Measurements from ENCODE around the gene ASCC1. TPM values are rescaled to one million over a fixed set of nuclear protein-coding genes. Genes with fewer than 3 reads are reported as not detected.
A peak's percentile ranks its signal among the peaks of the same experiment; 100 is the strongest.

Gene ASCC1
- total and polyA plus RNA-seq, 2 experiments from 2014 or later: 25.2 to 30.0 TPM

DNA sequence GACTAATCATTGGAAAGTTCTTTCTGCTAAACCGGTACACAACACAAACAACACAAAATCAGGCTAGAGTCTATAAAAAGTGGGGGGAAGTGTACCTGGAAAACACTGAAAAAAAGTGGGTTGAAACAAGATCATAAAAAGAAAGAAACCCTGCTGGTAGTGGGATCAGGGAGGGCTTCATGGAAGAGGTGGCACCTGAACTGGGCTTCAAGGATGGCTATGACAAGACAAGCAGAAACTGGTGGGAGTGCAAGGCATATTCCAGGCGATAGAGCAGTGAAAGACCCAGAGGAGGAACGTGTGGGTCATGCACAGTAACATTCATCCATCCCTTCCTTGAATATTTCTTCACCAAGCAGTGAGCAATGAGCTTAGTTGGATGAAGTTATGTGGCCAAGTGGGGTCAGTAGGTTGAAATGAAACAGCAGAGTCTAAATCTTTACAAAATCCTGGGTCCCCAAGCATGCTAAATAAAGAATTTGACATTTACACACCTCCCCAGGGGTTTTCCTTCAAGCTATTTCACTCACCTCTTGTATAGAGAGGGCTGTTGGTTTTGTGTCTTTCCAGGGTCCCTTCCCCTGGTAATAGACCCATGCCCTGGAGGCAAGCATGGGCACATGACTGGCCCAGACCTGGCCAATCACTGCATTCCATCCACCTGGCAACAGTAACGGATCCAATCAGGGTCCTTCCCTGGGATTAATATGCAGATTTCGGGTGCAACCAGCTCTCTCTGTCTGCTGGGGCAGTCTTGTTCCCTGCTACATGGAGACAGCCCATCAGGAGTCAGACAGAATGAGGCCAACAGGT is 165.9 kb downstream of the ASCC1 start:
- H3K36me3 ChIP-seq (ENCODE audit: low read depth): no peaks in the 10 kb centered on the region
- H3K4me3 ChIP-seq: no peak overlapping the region
- no peak overlapping the region for H3K27ac ChIP-seq
- no peaks in the 10 kb centered on the region for H3K27me3 ChIP-seq (replicated peaks; ENCODE audit: insufficient read depth)
- no peak overlapping the region for H3K4me2 ChIP-seq (ENCODE audit: unreplicated experiment)
- H3K4me1 ChIP-seq (ENCODE audit: insufficient read depth): peaks cover 3% of the 10 kb centered on the region; the same call in 1 of the 2 replicates
- H3K79me2 ChIP-seq (ENCODE audit: insufficient read depth): no peaks in the 10 kb centered on the region
- in situ Hi-C loops (cut with MboI): loop anchor here (5.0 kb wide), 1 partner anchor 103 kb away; no protein-coding TSS in a partner anchor
- H3K9ac ChIP-seq: no peak overlapping the region
- WGBS, 2 experiments (ENCODE audit: low coverage in 1 of 2, low lambda C conversion rate in 2 of 2, missing lambda C conversion rate in 2 of 2): 70 to 73% methylated on average over 5 of the region's 5 CpGs
- no peaks in the 10 kb centered on the region for H3F3A ChIP-seq (ENCODE audit: insufficient read depth)
- no peak overlapping the region for H2AFZ ChIP-seq
- H3K9me2 ChIP-seq (ENCODE audit: insufficient read depth): no peaks in the 10 kb centered on the region
- DNase-seq: peak; percentile 18
- no peaks in the 10 kb centered on the region for H4K20me1 ChIP-seq (ENCODE audit: insufficient read depth)
- TF ChIP-seq EZH2phosphoT487 (IDR thresholded peaks at IDR 0.05; ENCODE audit: insufficient read depth, low read depth) (no peak), EZH2 (IDR thresholded peaks at IDR 0.05; ENCODE audit: insufficient read depth, poor library complexity, severe bottlenecking) (no peak)
- no peaks in the 10 kb centered on the region for H3K9me3 ChIP-seq (ENCODE audit: low read depth)

DNA sequence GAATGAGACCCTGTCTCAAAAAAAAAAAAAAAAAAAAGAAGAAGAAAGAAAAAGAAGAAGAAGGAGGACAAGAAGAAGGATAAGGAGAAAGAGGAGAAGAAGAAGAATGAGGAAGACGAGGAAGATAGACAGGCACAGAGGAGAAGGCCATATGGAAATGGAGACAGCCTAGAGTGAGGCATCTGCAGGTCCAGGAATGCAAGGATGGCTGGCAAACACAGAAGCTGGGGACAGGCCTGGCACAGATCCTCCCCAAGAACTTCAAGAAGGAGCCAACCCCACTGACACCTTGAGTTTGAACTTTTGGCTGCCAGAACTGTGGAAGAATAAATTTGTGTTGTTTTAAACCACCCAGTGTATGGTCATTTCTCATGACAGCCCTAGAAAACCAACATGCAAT is 166.6 kb downstream of the ASCC1 start:
- Histone ChIP-seq H3K36me3 (ENCODE audit: low read depth) (no peaks in the 10 kb centered on the region), H3K4me3 (no peak overlapping the region), H2AFZ (no peak overlapping the region), H3K4me1 (ENCODE audit: insufficient read depth) (peaks cover 3% of the 10 kb centered on the region; the same call in 1 of the 2 replicates), H3F3A (ENCODE audit: insufficient read depth) (no peaks in the 10 kb centered on the region), H4K20me1 (ENCODE audit: insufficient read depth) (no peaks in the 10 kb centered on the region), H3K4me2 (ENCODE audit: unreplicated experiment) (no peak overlapping the region), H3K9me3 (ENCODE audit: low read depth) (no peaks in the 10 kb centered on the region), H3K79me2 (ENCODE audit: insufficient read depth) (no peaks in the 10 kb centered on the region), H3K27me3 (replicated peaks; ENCODE audit: insufficient read depth) (no peaks in the 10 kb centered on the region), H3K9me2 (ENCODE audit: insufficient read depth) (no peaks in the 10 kb centered on the region), H3K9ac (no peak overlapping the region), H3K27ac (no peak overlapping the region)
- WGBS, 2 experiments (ENCODE audit: low coverage in 1 of 2, low lambda C conversion rate in 2 of 2, missing lambda C conversion rate in 2 of 2): 24 to 70% methylated on average over 1 of the region's 1 CpG
- in situ Hi-C loops (cut with MboI): loop anchor here (5.0 kb wide), 1 partner anchor 102 kb away; no protein-coding TSS in a partner anchor
- TF ChIP-seq EZH2 (IDR thresholded peaks at IDR 0.05; ENCODE audit: insufficient read depth, poor library complexity, severe bottlenecking): no peak
- TF ChIP-seq EZH2phosphoT487 (IDR thresholded peaks at IDR 0.05; ENCODE audit: insufficient read depth, low read depth): no peak
- DNase-seq: no peak

- Histone ChIP-seq H3K27me3 (replicated peaks; ENCODE audit: insufficient read depth) (no peaks in the 10 kb centered on the region), H3K27ac (no peak overlapping the region), H3K4me3 (no peak overlapping the region), H3F3A (ENCODE audit: insufficient read depth) (no peaks in the 10 kb centered on the region), H2AFZ (peak overlapping the region; percentile 57; the same call in 1 of the 2 replicates), H3K4me1 (ENCODE audit: insufficient read depth) (peaks cover 3% of the 10 kb centered on the region; the same call in 1 of the 2 replicates), H3K9me2 (ENCODE audit: insufficient read depth) (no peaks in the 10 kb centered on the region), H3K9ac (no peak overlapping the region), H3K36me3 (ENCODE audit: low read depth) (no peaks in the 10 kb centered on the region), H3K4me2 (ENCODE audit: unreplicated experiment) (no peak overlapping the region), H3K9me3 (ENCODE audit: low read depth) (no peaks in the 10 kb centered on the region), H4K20me1 (ENCODE audit: insufficient read depth) (no peaks in the 10 kb centered on the region), H3K79me2 (ENCODE audit: insufficient read depth) (no peaks in the 10 kb centered on the region)
- in situ Hi-C loops (cut with MboI): loop anchor here (5.0 kb wide), 1 partner anchor 101 kb away; no protein-coding TSS in a partner anchor
- 23 to 25% methylated on average over 12 of the region's 12 CpGs for WGBS, 2 experiments (ENCODE audit: low coverage in 1 of 2, low lambda C conversion rate in 2 of 2, missing lambda C conversion rate in 2 of 2)
- DNase-seq: peak; percentile 89
- TF ChIP-seq EZH2 (IDR thresholded peaks at IDR 0.05; ENCODE audit: insufficient read depth, poor library complexity, severe bottlenecking): no peak
- TF ChIP-seq EZH2phosphoT487 (IDR thresholded peaks at IDR 0.05; ENCODE audit: insufficient read depth, low read depth): no peak
These were observed 167.5 kb downstream of the ASCC1 start for GRCh38 chr10:72048450-72049124.

Small RNA genes within 50 kb of the gene (small RNA-seq; reads per million reads assigned to genes)
- gene RF00019 (ENCODE audit: low read depth, low replicate concordance): not detected
- not detected for gene RF00340 (ENCODE audit: low read depth, low replicate concordance)

Other genes starting within 250 kb of the ASCC1 start
- gene SPOCK2, start 127.7 kb downstream of the ASCC1 start, total RNA-seq (2014; rRNA removed; shearing (Covaris generic)): not detected in 2 replicates
- gene SPOCK2, start 127.7 kb downstream of the ASCC1 start, polyA plus RNA-seq (2016; fragmentation: Nextera tagmentation; extraction: Ambion mirVana): 0.04 TPM in 1 of 2 replicates, not detected in the other
- 61.1 and 69.6 TPM in 2 replicates for gene ANAPC16, start 264 bp downstream of the ASCC1 start, total RNA-seq (2014; rRNA removed; shearing (Covaris generic))
- 97.9 and 101 TPM in 2 replicates for gene ANAPC16, start 264 bp downstream of the ASCC1 start, polyA plus RNA-seq (2016; fragmentation: Nextera tagmentation; extraction: Ambion mirVana)
- gene DDIT4, start 57.6 kb upstream of the ASCC1 start, total RNA-seq (2014; rRNA removed; shearing (Covaris generic)): 188 and 199 TPM in 2 replicates
- gene DDIT4, start 57.6 kb upstream of the ASCC1 start, polyA plus RNA-seq (2016; fragmentation: Nextera tagmentation; extraction: Ambion mirVana): 144 and 155 TPM in 2 replicates
- gene DNAJB12, start 138.6 kb upstream of the ASCC1 start, total RNA-seq (2014; rRNA removed; shearing (Covaris generic)): 28.4 and 32.9 TPM in 2 replicates
- 32.0 and 33.5 TPM in 2 replicates for gene DNAJB12, start 138.6 kb upstream of the ASCC1 start, polyA plus RNA-seq (2016; fragmentation: Nextera tagmentation; extraction: Ambion mirVana)

Data from GM23248 (cell line).